NCI-H748 treated with DMSO at 0.1 percent for 48 hours (cell line): ENCODE data around the gene USP36.
"Not testable (repeated sequence)": the region's sequence is repeated elsewhere in the genome, so short reads cannot be mapped to it uniquely, and the experiment has no call there.

Source experiments
- DNase-seq: peaks from one replicate; lab custom pipeline; 2025; lab: John Stamatoyannopoulos, UW

USP36 gene

DNA sequence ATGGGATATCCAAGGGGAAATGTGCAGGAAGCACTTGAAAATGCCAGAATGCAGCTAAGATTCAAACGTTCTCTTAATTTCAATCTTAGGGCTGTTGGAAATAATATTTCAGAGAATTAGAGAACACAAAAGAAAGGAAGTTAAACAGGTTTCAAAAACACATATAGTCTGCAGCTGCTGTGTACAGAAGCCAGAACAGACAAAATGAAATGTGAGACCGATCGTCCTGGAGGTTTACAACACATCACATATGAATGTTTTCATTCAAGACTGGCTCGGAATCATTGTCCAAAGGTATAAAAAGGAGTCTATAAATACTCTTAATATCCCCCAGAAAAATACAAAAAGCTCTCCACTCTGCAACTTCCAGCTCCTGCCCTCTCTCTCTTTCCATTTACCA, 72.8 kb downstream of the USP36 start:
- DNase-seq, result no peak

DNA sequence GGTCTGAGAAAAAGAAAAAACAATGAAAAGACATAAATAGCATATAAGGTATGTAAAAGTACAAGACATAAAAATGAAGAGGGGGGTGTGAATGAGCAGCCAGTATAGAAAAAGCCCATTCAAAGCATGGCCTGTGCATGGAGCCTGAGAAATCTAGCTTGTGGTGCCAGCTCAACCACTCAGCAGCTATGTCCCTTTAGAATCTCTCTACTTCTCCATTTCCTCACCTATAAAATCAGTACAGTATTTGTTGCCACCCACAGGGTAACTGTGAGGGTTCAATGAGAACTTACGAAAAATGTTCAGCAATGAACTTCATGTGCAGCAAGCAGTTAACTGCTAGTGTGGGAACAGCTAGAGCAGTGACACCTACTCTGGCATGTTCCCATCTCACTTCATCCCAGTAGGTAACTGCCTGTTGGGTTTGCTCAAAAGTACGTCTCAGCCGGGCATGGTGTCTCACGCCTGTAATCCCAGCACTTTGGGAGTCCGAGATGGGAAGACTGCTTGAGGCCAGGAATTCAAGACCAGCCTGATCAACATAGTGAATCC, 73.8 kb downstream of the USP36 start:
- DNase-seq, result no peak

- no peak for DNase-seq
Observed at GRCh38 chr17:78766225-78766624, 74.4 kb downstream of the USP36 start.

DNA sequence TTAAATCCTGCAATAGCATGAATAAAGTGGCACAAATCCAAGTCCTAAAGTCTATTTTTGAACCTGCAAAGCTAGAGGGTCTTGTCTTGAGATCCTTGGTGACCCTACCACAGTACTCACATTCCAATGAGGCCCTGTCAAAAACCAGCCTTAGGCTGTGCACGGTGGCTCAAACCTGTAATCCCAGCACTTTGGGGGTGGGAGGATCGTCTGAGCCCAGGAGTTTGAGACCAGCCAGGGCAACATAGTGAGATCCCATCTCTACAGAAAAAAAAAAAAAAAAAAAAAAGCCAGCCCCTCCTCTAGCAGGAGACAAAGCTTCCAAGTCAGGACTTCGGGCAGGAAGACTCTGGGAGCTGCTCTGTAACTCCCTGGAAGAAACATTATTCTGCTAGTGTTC, 74.8 kb downstream of the USP36 start:
- DNase-seq, result no peak

DNA sequence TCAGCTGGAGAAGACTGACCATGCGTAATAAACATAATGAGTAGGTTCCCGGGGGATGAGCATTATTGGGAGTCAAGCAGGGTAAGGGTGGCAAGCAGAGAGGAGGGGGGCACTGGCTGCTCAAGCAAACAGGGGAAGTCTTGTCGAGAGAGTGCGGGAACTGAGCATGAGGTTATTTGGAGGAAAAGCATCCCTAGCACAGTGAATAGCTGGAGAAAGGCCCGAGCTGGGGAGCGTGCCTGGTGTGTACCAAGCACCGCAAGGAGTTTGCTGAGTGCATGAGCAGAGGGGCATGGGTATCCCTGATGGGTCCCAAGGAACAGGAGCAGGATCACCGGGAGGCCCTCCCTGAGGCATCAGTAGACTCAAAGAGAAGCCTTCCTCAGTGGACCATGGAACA, 75.7 kb downstream of the USP36 start:
- DNase-seq, result no peak

DNA sequence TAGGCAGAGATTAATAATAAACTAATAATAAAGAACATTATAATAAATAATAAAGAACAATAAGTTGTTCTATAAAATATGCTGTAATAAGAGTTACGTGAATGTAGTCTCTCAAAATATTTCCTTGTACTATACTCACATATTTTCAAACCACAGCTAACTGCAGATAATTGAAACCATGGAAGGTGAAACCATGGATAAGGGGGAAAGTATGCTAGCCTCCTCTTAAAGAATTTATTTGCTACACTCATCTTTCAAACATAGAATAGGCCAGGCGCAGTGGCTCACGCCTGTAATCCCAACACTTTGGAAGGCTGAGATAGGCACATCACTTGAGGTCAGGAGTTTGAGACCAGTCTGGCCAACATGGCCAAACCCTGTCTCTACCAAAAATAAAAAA, 77.1 kb downstream of the USP36 start:
- DNase-seq, result no peak

GRCh38 chr17:78761789-78762406, 78.7 kb downstream of the USP36 start:
- no peak for DNase-seq

GRCh38 chr17:78759969-78760352, 80.7 kb downstream of the USP36 start:
- DNase-seq, result no peak

- DNase-seq, result peak; percentile 49
Observed at GRCh38 chr17:78759203-78759968, 81.2 kb downstream of the USP36 start.

- DNase-seq, result no peak
Observed at GRCh38 chr17:78753316-78754250, 87.0 kb downstream of the USP36 start.

- DNase-seq, result no peak
Observed at GRCh38 chr17:78751447-78752161, 89.0 kb downstream of the USP36 start.

- not testable (repeated sequence) for DNase-seq
Observed at GRCh38 chr17:78751000-78751399, 89.6 kb downstream of the USP36 start.

- no peak for DNase-seq
Observed at GRCh38 chr17:78748730-78749317, 91.8 kb downstream of the USP36 start.

DNA sequence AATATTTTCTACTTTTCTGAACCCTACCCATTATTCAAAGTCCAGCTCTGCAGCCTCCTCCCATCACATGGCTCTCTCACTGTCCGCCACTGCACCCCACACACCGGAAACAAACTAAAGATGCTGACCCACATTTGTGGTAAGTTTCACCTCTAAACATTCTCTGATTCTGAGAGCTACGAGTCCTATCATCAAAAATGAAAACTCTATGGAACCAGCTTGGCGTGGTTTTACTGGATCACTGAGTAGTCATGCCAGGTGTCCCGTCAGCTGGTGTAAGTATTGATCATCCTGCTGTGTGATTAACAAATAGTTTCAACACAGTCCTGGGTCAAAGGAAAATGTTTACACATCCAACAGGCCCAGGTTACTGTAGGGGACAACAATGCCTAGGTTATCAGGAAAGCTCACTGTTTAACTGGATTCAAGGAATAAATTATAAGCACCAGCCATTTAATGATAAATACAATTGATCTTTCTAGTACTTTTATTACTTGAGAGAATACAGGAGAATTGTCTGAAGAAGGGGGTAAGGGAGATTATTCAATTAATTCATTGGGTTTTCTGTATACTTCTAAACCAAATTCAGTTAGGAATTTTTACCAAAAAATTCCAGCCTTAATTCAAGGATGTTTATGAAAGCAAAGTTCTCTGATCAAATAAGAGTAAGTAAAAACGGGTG, 92.4 kb downstream of the USP36 start:
- no peak for DNase-seq

GRCh38 chr17:78747488-78747887, 93.1 kb downstream of the USP36 start:
- DNase-seq, result no peak

DNA sequence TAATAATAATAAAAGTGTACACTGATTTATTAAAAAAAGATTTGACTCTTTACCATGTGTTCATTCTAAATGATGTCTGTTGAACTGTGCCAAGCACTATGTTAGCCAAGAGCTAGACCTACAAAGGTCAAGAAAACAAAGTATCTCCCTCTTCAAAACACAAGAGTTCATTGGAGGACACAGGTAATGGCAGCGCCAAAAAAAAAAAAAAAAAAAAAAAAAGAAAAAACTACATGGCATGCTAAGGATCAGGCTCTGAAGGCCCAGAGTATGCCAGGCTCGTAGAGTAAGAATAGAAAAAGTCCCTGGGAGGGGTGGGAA, 93.7 kb downstream of the USP36 start:
- no peak for DNase-seq

GRCh38 chr17:78746263-78746948, 94.2 kb downstream of the USP36 start:
- DNase-seq, result no peak
